ENCODE measurements around the gene GHR. TPM values are rescaled to one million over a fixed set of nuclear protein-coding genes. Genes with fewer than 3 reads are reported as not detected.

Gene GHR
- total and polyA plus RNA-seq, 3 donors from 2014 or later, result 3.3 to 4.7 (median 3.7) TPM

GRCh38 chr5:42516282-42517042, 93.2 kb downstream of the GHR start:
- intact Hi-C loops (cut with DNase I; ENCODE audit: low total_unique reads), result no loop called here
- 79 to 84% methylated on average over 4 of the region's 4 CpGs for WGBS, 2 donors
- Histone ChIP-seq H3K27me3 (no peaks in the 10 kb centered on the region), H3K4me1 (no peaks in the 10 kb centered on the region), H3K9me3 (no peaks in the 10 kb centered on the region), H3K4me3 (no peak overlapping the region), H3K27ac (peak overlapping the region in 1 of 2 donors; percentile 30), H3K36me3 (ENCODE audit: low read depth, missing control alignments) (no peaks in the 10 kb centered on the region)
- no peak for DNase-seq
- no peak for TF ChIP-seq POLR2A (IDR thresholded peaks at IDR 0.05)
- TF ChIP-seq CTCF (IDR thresholded peaks at IDR 0.05), result no peak

GRCh38 chr5:42517164-42517563, 93.9 kb downstream of the GHR start:
- DNase-seq, result no peak
- Histone ChIP-seq H3K4me3 (no peak overlapping the region), H3K27ac (peak overlapping the region in 1 of 2 donors; percentile 30), H3K9me3 (no peaks in the 10 kb centered on the region), H3K36me3 (ENCODE audit: low read depth, missing control alignments) (no peaks in the 10 kb centered on the region), H3K4me1 (no peaks in the 10 kb centered on the region), H3K27me3 (no peaks in the 10 kb centered on the region)
- TF ChIP-seq POLR2A (IDR thresholded peaks at IDR 0.05) (no peak), CTCF (IDR thresholded peaks at IDR 0.05) (no peak)
- WGBS, 2 donors, result 52 to 66% methylated on average over 2 of the region's 2 CpGs
- intact Hi-C loops (cut with DNase I; ENCODE audit: low total_unique reads), result no loop called here

GRCh38 chr5:42518595-42519221, 95.5 kb downstream of the GHR start:
- Histone ChIP-seq H3K9me3 (no peaks in the 10 kb centered on the region), H3K4me3 (no peak overlapping the region), H3K4me1 (peaks cover 5% of the 10 kb centered on the region), H3K27ac (peak overlapping the region in 1 of 2 donors; percentile 35), H3K36me3 (ENCODE audit: low read depth, missing control alignments) (no peaks in the 10 kb centered on the region), H3K27me3 (no peaks in the 10 kb centered on the region)
- DNase-seq, result no peak
- WGBS, 2 donors, result 62 to 72% methylated on average over 8 of the region's 8 CpGs
- intact Hi-C loops (cut with DNase I; ENCODE audit: low total_unique reads), result no loop called here
- TF ChIP-seq POLR2A (IDR thresholded peaks at IDR 0.05), result no peak
- no peak for TF ChIP-seq CTCF (IDR thresholded peaks at IDR 0.05)

- no peaks in the 10 kb centered on the region for H3K36me3 ChIP-seq (ENCODE audit: low read depth, missing control alignments)
- intact Hi-C loops (cut with DNase I; ENCODE audit: low total_unique reads), result no loop called here
- no peak for DNase-seq
- H3K4me1 ChIP-seq, result peaks cover 5% of the 10 kb centered on the region
- H3K27me3 ChIP-seq, result no peaks in the 10 kb centered on the region
- no peaks in the 10 kb centered on the region for H3K9me3 ChIP-seq
- no peak overlapping the region for H3K4me3 ChIP-seq
- no peak overlapping the region for H3K27ac ChIP-seq
- TF ChIP-seq CTCF (IDR thresholded peaks at IDR 0.05), result no peak
- no peak for TF ChIP-seq POLR2A (IDR thresholded peaks at IDR 0.05)
Observed at GRCh38 chr5:42520203-42520602, 97.0 kb downstream of the GHR start.
